Ureter (tissue), 1 donor: Measurements from ENCODE around the gene NAPB. TPM values are rescaled to one million over a fixed set of nuclear protein-coding genes. Genes with fewer than 3 reads are reported as not detected.

Source experiments
- DNase-seq: peaks from one replicate; pipeline ENCODE4 v3.0.0-alpha.2; 2020; ENCODE audit warnings: low spot score
- total RNA-seq: library from RNA; stranded (reverse); gene quantifications from one replicate; pipeline ENCODE4 v1.2.4, GENCODE V29; 2023
- donor health status: DM: yes; HTN: yes; CAD: no.

Gene NAPB
- total RNA-seq, 1 donor from 2014 or later, result 14.6 TPM

GRCh38 chr20:23347791-23348190 is 73.5 kb downstream of the NAPB start:
- no peak for DNase-seq

GRCh38 chr20:23346002-23346401 is 75.3 kb downstream of the NAPB start:
- DNase-seq, result no peak

GRCh38 chr20:23344336-23344735 is 77.0 kb downstream of the NAPB start:
- DNase-seq, result no peak

- no peak for DNase-seq
Observed at GRCh38 chr20:23343590-23343989, 77.7 kb downstream of the NAPB start.

- DNase-seq, result no peak
Observed at GRCh38 chr20:23341073-23341472, 80.2 kb downstream of the NAPB start.

GRCh38 chr20:23340524-23340923 is 80.8 kb downstream of the NAPB start:
- DNase-seq, result peak; percentile 81

GRCh38 chr20:23339986-23340385 is 81.3 kb downstream of the NAPB start:
- DNase-seq, result no peak

- DNase-seq, result no peak
Observed at GRCh38 chr20:23337312-23337711, 84.0 kb downstream of the NAPB start.

- DNase-seq, result no peak
Observed at GRCh38 chr20:23336476-23336875, 84.8 kb downstream of the NAPB start.

- DNase-seq, result no peak
Observed at GRCh38 chr20:23335521-23335920, 85.8 kb downstream of the NAPB start.

GRCh38 chr20:23334111-23334510 is 87.2 kb downstream of the NAPB start:
- DNase-seq, result no peak

GRCh38 chr20:23332467-23332866 is 88.8 kb downstream of the NAPB start:
- peak; percentile 53 for DNase-seq

GRCh38 chr20:23331450-23332350 is 89.6 kb downstream of the NAPB start:
- DNase-seq, result no peak

GRCh38 chr20:23327617-23328333 is 93.5 kb downstream of the NAPB start:
- no peak for DNase-seq

GRCh38 chr20:23326774-23327173 is 94.5 kb downstream of the NAPB start:
- no peak for DNase-seq

- DNase-seq, result no peak
Observed at GRCh38 chr20:23325107-23325506, 96.2 kb downstream of the NAPB start.

Other genes with a start within 250 kb of the NAPB start
- gene NXT1, start 70.7 kb downstream of the NAPB start, total RNA-seq, result 30.8 TPM
- gene GZF1, start 59.3 kb downstream of the NAPB start, total RNA-seq, result 11.2 TPM
- not detected for gene CSTL1, start 18.2 kb upstream of the NAPB start, total RNA-seq
- not detected for gene CST11, start 31.4 kb upstream of the NAPB start, total RNA-seq
- gene CST8, start 69.6 kb upstream of the NAPB start, total RNA-seq, result not detected
- not detected for gene CST9L, start 147.0 kb upstream of the NAPB start, total RNA-seq
- not detected for gene CST9, start 184.4 kb upstream of the NAPB start, total RNA-seq
- gene CST3, start 216.5 kb upstream of the NAPB start, total RNA-seq, result 544 TPM